GM23338 (cell line): ENCODE data around the gene MCM9. TPM values are rescaled to one million over a fixed set of nuclear protein-coding genes. Genes with fewer than 3 reads are reported as not detected.

Source experiments
- ATAC-seq: fragments of 200-7000 bp; cut with Tn5 transposase; 3 replicates; pipeline ENCODE4 v1.9.1; 2020
- DNase-seq: peaks from one replicate; pipeline ENCODE4 v3.0.0-alpha.2; 2015; ENCODE audit warnings: low spot score
- H2AFZ ChIP-seq: fragments of 200-600 bp; sonication (generic); 2 replicates; pipeline ENCODE4 v1.8.0; 2016; ENCODE audit warnings: antibody characterized with exemption, mild to moderate bottlenecking, moderate library complexity
- H3F3A ChIP-seq: fragments of 200-600 bp; sonication (generic); replicated peaks from 2 replicates; pipeline ENCODE4 v1.8.0; 2017; ENCODE audit warnings: antibody characterized with exemption, mixed run types, low read depth
- H3K27ac ChIP-seq: fragments of 200-600 bp; sonication (generic); 2 replicates; pipeline ENCODE4 v1.6.1; 2016; ENCODE audit warnings: low read depth
- H3K27me3 ChIP-seq: fragments of 200-600 bp; sonication (generic); 2 replicates; pipeline ENCODE4 v1.8.0; 2016; ENCODE audit warnings: mild to moderate bottlenecking, mixed run types, moderate library complexity; ENCODE audit not compliant: insufficient read depth
- H3K36me3 ChIP-seq: fragments of 200-600 bp; sonication (generic); 2 replicates; pipeline ENCODE4 v1.8.0; 2016; ENCODE audit warnings: mild to moderate bottlenecking; ENCODE audit not compliant: insufficient read depth
- H3K4me1 ChIP-seq: fragments of 200-600 bp; sonication (generic); 2 replicates; pipeline ENCODE4 v1.8.0; 2016; ENCODE audit warnings: mild to moderate bottlenecking, moderate library complexity; ENCODE audit not compliant: insufficient read depth
- H3K4me2 ChIP-seq: fragments of 200-600 bp; sonication (generic); 2 replicates; pipeline ENCODE4 v1.7.1; 2017; ENCODE audit warnings: mixed run types
- H3K4me3 ChIP-seq: fragments of 200-600 bp; sonication (generic); 2 replicates; pipeline ENCODE4 v1.6.1; 2016; ENCODE audit warnings: mixed run types
- H3K79me2 ChIP-seq: fragments of 200-600 bp; sonication (generic); replicated peaks from 2 replicates; pipeline ENCODE4 v1.8.0; 2017; ENCODE audit warnings: mild to moderate bottlenecking; ENCODE audit not compliant: insufficient read depth
- H3K9me2 ChIP-seq: fragments of 200-600 bp; sonication (generic); 2 replicates; pipeline ENCODE4 v1.8.0; 2017; ENCODE audit not compliant: insufficient read depth
- H4K20me1 ChIP-seq: fragments of 200-600 bp; sonication (generic); replicated peaks from 2 replicates; pipeline ENCODE4 v1.8.0; 2017; ENCODE audit warnings: mild to moderate bottlenecking; ENCODE audit not compliant: insufficient read depth
- H3K27ac Mint-ChIP-seq: 2 replicates; pipeline ENCODE4 v1.8.0; 2020; ENCODE audit warnings: inconsistent platforms, mild to moderate bottlenecking, moderate library complexity, mixed read lengths
- H3K27me3 Mint-ChIP-seq: 3 replicates; pipeline ENCODE4 v1.8.0; 2022; ENCODE audit warnings: low read depth, mild to moderate bottlenecking, moderate library complexity, mixed read lengths, inconsistent platforms; ENCODE audit not compliant: insufficient read depth, poor library complexity
- H3K36me3 Mint-ChIP-seq: 3 replicates; pipeline ENCODE4 v1.8.0; 2021; ENCODE audit warnings: low read depth, mild to moderate bottlenecking, inconsistent platforms, moderate library complexity, mixed read lengths
- H3K4me1 Mint-ChIP-seq: 3 replicates; pipeline ENCODE4 v1.8.0; 2020; ENCODE audit warnings: mild to moderate bottlenecking, inconsistent platforms, mixed read lengths
- H3K4me3 Mint-ChIP-seq: 3 replicates; pipeline ENCODE4 v1.8.0; 2021; ENCODE audit warnings: moderate library complexity, mild to moderate bottlenecking, inconsistent platforms, mixed read lengths
- H3K9me3 Mint-ChIP-seq: 3 replicates; pipeline ENCODE4 v1.8.0; 2020; ENCODE audit warnings: moderate library complexity, mild to moderate bottlenecking, inconsistent platforms, mixed read lengths
- CREB1 ChIP-seq: fragments of 250-450 bp; sonication (Bioruptor Pico); IDR thresholded peaks from 2 replicates; pipeline ENCODE4 v1.5.0; 2020; ENCODE audit warnings: low read depth, mild to moderate bottlenecking, moderate library complexity
- ETS1 ChIP-seq: IDR thresholded peaks from 2 replicates; pipeline ENCODE4 v1.6.1; 2016; ENCODE audit warnings: antibody characterized with exemption
- EZH2 ChIP-seq: fragments of 200-600 bp; sonication (generic); IDR thresholded peaks from one replicate; pipeline ENCODE4 v1.8.0; 2017; ENCODE audit warnings: antibody characterized with exemption, mild to moderate bottlenecking, low read depth; ENCODE audit not compliant: unreplicated experiment
- EZH2phosphoT487 ChIP-seq: fragments of 200-600 bp; sonication (generic); IDR thresholded peaks from one replicate; pipeline ENCODE4 v1.8.1; 2018; ENCODE audit warnings: antibody characterized with exemption; ENCODE audit not compliant: unreplicated experiment
- JUNB ChIP-seq: IDR thresholded peaks from one replicate; pipeline ENCODE4 v1.6.1; 2016; ENCODE audit warnings: antibody characterized with exemption; ENCODE audit not compliant: unreplicated experiment
- NANOG ChIP-seq: IDR thresholded peaks from 2 replicates; pipeline ENCODE4 v1.6.1; 2016; ENCODE audit warnings: antibody characterized with exemption, borderline replicate concordance
- POLR2AphosphoS5 ChIP-seq: IDR thresholded peaks from 2 replicates; pipeline ENCODE4 v1.6.1; 2016; ENCODE audit warnings: antibody characterized with exemption, low read depth
- REST ChIP-seq: IDR thresholded peaks from one replicate; pipeline ENCODE4 v1.6.1; 2018; ENCODE audit warnings: antibody characterized with exemption; ENCODE audit not compliant: unreplicated experiment
- ZNF331 ChIP-seq: fragments of 250-450 bp; sonication (Bioruptor Pico); IDR thresholded peaks from 2 replicates; pipeline ENCODE4 v1.5.0; 2020; ENCODE audit warnings: low read depth, mild to moderate bottlenecking, moderate library complexity
- ZNF462 ChIP-seq: fragments of 250-450 bp; sonication (Bioruptor Pico); IDR thresholded peaks from 2 replicates; pipeline ENCODE4 v1.5.0; 2020; ENCODE audit warnings: mild to moderate bottlenecking, moderate library complexity
- polyA plus RNA-seq: library from polyadenylated mRNA; unstranded; fragments of >200 nt; fragmentation: Nextera tagmentation; extraction: Ambion mirVana; gene quantifications from 2 replicates; pipeline ENCODE4 v1.2.1, GENCODE V29; 2016
- total RNA-seq: library from RNA; depleted of rRNA; stranded (reverse); fragments of >200 nt; shearing (Covaris generic); gene quantifications from 2 replicates; pipeline ENCODE4 v1.2.3, GENCODE V29; 2014

MCM9 gene
- total and polyA plus RNA-seq, 2 experiments from 2014 or later = 14.9 to 16.6 TPM

- Mint-ChIP-seq H3K36me3 (no peaks in the 10 kb centered on the region; the same call in 2 of the 3 replicates), H3K4me1 (peaks cover 5% of the 10 kb centered on the region), H3K27ac (no peak overlapping the region), H3K9me3 (no peaks in the 10 kb centered on the region; the same call in 2 of the 3 replicates), H3K27me3 (peaks cover 2% of the 10 kb centered on the region), H3K4me3 (no peak overlapping the region)
- H2AFZ ChIP-seq = no peak overlapping the region
- H4K20me1 ChIP-seq = no peaks in the 10 kb centered on the region
- H3K79me2 ChIP-seq = peaks cover 32% of the 10 kb centered on the region
- no peaks in the 10 kb centered on the region for H3K36me3 ChIP-seq
- H3K9me2 ChIP-seq = no peaks in the 10 kb centered on the region; the same call in 1 of the 2 replicates
- ATAC-seq (no peak), DNase-seq (no peak)
- no peak overlapping the region for H3K27ac ChIP-seq
- no peaks in the 10 kb centered on the region for H3K27me3 ChIP-seq
- no peak overlapping the region for H3K4me3 ChIP-seq
- H3F3A ChIP-seq = no peaks in the 10 kb centered on the region
- no peaks in the 10 kb centered on the region for H3K4me1 ChIP-seq
- no peak for TF ChIP-seq CREB1 (CRISPR knock-in tag)
- H3K4me2 ChIP-seq = no peak overlapping the region
Measured at GRCh38 chr6:118872318-118872717, 62.6 kb downstream of the MCM9 start.

- no peaks in the 10 kb centered on the region; the same call in 2 of the 3 replicates for H3K36me3 Mint-ChIP-seq
- TF ChIP-seq POLR2AphosphoS5 = no peak
- TF ChIP-seq ZNF331 = no peak
- no peak for TF ChIP-seq NANOG
- TF ChIP-seq ETS1 = no peak
- TF ChIP-seq JUNB = no peak
- TF ChIP-seq CREB1 (CRISPR knock-in tag) = no peak
- no peak for TF ChIP-seq REST
- TF ChIP-seq EZH2 = no peak
- TF ChIP-seq ZNF462 (CRISPR knock-in tag) = no peak
- no peak for TF ChIP-seq EZH2phosphoT487
Measured at GRCh38 chr6:118871331-118871730, 63.6 kb downstream of the MCM9 start.

More at GRCh38 chr6:118871331-118871730, 63.6 kb downstream of the MCM9 start:
- Histone ChIP-seq H3K79me2 (peaks cover 34% of the 10 kb centered on the region), H4K20me1 (no peaks in the 10 kb centered on the region), H2AFZ (no peak overlapping the region), H3K36me3 (no peaks in the 10 kb centered on the region), H3K4me2 (no peak overlapping the region), H3K27ac (no peak overlapping the region), H3K4me3 (no peak overlapping the region), H3K4me1 (no peaks in the 10 kb centered on the region), H3K27me3 (no peaks in the 10 kb centered on the region), H3K9me2 (no peaks in the 10 kb centered on the region; the same call in 1 of the 2 replicates), H3F3A (no peaks in the 10 kb centered on the region)
- Mint-ChIP-seq H3K9me3 (no peaks in the 10 kb centered on the region; the same call in 1 of the 3 replicates), H3K4me1 (peaks cover 5% of the 10 kb centered on the region), H3K27ac (no peak overlapping the region), H3K4me3 (no peak overlapping the region), H3K27me3 (peaks cover 2% of the 10 kb centered on the region)
- ATAC-seq (no peak), DNase-seq (no peak)
